Left ventricle myocardium inferior (tissue), 1 donor: Measurements from ENCODE around the gene RTN4R. TPM values are rescaled to one million over a fixed set of nuclear protein-coding genes. Genes with fewer than 3 reads are reported as not detected.
"Not testable (repeated sequence)": the region's sequence is repeated elsewhere in the genome, so short reads cannot be mapped to it uniquely, and the experiment has no call there.

Experiments
- DNase-seq: peaks from one replicate; pipeline ENCODE4 v3.0.0-alpha.2; 2020
- H3K27ac ChIP-seq: fragments of 200-600 bp; replicated peaks from 2 replicates; pipeline ENCODE4 v1.8.0; 2021
- H3K27me3 ChIP-seq: fragments of 200-600 bp; 2 replicates; pipeline ENCODE4 v1.8.0; 2021; ENCODE audit warnings: low read depth
- H3K36me3 ChIP-seq: fragments of 200-600 bp; 2 replicates; pipeline ENCODE4 v1.8.0; 2021
- H3K4me1 ChIP-seq: fragments of 200-600 bp; 2 replicates; pipeline ENCODE4 v1.8.0; 2021
- H3K4me3 ChIP-seq: fragments of 200-600 bp; 2 replicates; pipeline ENCODE4 v1.8.0; 2021; ENCODE audit warnings: mild to moderate bottlenecking, moderate library complexity
- H3K9me3 ChIP-seq: fragments of 200-600 bp; replicated peaks from 2 replicates; pipeline ENCODE4 v1.8.0; 2021
- CTCF ChIP-seq: fragments of 200-600 bp; IDR thresholded peaks from 2 replicates; pipeline ENCODE4 v1.8.0; 2021; ENCODE audit warnings: antibody characterized with exemption, mild to moderate bottlenecking, borderline replicate concordance
- intact Hi-C: fragments of 100-400 bp; cut with micrococcal nuclease; formaldehyde crosslinking; loops from one replicate; pipeline ENCODE4 v1.11.0; 2022
- total RNA-seq: library from RNA; stranded (reverse); fragmentation: NEBNext Ultra II Directional; extraction: Animal tissue kit (Norgen Biotek cat#: 25700); gene quantifications from one replicate; pipeline ENCODE4 v1.2.1, GENCODE V29; 2021
- donor health status: DM: no; HTN: yes; CAD: no; lungs with severe emphysema.

RTN4R gene
- total RNA-seq, 1 donor from 2014 or later, result 0.96 TPM

DNA sequence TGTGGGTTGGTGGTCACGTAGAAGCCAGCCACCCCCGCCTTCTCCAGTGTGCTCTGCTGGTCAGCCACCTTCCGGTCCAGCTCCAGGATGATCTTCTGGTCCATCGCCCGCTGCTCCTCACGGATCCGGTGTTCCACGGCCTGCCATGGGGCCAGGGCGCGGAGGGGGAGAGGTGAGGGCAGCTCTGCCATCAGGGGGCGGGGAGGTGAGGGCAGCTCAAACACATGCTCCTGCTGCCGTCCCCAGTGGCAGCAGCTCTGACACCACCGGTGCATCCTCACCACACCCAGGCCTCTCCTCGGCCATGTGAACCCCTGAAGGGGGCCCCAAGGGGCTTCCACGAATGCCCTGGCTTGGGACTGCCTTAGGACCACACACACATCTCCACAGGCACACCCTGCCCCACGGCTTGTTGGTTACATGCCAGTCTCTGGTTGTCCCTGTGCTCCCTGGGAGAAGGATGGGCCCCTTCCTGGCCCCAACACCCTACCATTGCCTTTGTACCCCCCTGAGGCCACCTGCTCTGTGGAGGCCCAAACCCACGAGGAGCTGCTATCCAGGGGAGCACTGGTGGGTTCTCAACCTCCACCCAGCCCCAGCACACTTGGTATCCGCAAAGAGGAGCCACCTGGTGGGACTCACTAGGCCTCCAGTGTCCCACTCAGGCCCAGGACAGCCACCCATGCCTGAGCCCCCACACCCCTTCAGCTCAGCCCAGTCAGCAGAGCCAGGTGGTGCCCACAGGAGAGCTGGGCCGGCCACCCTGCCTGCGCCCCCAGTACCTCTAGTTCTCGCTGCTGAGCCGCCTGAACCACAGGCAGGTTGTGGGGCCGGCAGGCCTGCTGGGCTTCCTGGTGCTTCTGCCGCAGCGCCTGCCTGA, 47.5 kb upstream of the RTN4R start:
- DNase-seq, result no peak
- Histone ChIP-seq H3K27ac (no peak overlapping the region), H3K27me3 (no peaks in the 10 kb centered on the region), H3K36me3 (no peaks in the 10 kb centered on the region), H3K9me3 (no peaks in the 10 kb centered on the region), H3K4me3 (no peak overlapping the region), H3K4me1 (peaks cover 42% of the 10 kb centered on the region)
- TF ChIP-seq CTCF, result no peak
- intact Hi-C loops, result no loop called here

DNA sequence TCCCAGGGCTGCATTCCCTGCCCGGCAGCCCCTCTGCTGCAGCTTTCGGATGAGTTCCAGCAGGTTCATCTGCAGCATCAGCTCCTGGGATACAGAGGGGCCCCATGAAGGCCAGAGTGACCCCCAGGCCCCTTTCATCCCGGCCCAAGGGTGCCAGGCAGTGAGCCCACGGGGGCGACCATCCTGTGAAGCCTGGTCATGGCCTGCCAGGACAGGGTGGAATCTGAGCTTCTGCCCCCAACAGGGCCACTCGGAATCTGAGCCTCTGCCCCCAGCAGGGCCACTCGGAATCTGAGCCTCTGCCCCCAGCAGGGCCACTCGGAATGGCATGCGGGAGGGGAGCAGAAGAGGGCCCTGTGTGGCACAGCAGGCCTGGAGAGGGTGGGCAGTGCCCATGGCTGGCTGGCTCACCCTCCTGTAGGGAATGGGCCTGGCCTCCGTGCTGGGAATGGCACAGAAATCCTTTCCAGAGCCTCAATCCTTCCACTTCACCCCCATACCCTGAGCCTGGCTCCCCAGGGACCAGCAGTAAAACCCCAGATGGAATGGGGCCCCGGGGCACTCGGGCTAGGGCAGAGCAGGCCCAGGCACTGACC, 46.7 kb upstream of the RTN4R start:
- DNase-seq, intact Hi-C loops, H3K36me3 ChIP-seq: not testable (repeated sequence)

DNA sequence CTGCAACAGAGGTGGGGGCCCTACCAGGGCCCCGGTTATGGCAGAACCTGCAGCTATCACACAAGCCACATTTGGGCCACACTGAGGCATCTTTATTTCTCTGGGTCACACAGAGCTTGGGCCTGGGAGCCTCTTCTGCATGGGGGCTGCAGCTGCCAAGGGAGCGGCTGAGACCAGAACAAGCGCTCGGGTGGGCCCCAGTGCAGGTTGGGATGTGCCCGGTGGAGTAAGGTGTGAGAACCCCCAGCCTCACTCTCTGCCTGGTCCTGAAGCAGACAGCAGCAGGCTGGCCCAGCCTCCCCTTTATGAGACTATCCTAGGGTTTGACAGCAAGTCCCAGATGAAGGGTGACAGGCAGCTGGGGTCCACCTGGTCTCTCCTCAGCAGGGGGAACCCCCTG, 46.1 kb upstream of the RTN4R start:
- H3K27ac ChIP-seq, H3K4me3 ChIP-seq, intact Hi-C loops, H3K9me3 ChIP-seq, H3K27me3 ChIP-seq, H3K36me3 ChIP-seq, DNase-seq: not testable (repeated sequence)
- peaks cover 30% of the 10 kb centered on the region for H3K4me1 ChIP-seq

More for the DNA sequence above, 46.7 kb upstream of the RTN4R start:
- H3K4me3 ChIP-seq, H3K27ac ChIP-seq, H3K27me3 ChIP-seq, H3K9me3 ChIP-seq: not testable (repeated sequence)
- peaks cover 36% of the 10 kb centered on the region for H3K4me1 ChIP-seq

DNA sequence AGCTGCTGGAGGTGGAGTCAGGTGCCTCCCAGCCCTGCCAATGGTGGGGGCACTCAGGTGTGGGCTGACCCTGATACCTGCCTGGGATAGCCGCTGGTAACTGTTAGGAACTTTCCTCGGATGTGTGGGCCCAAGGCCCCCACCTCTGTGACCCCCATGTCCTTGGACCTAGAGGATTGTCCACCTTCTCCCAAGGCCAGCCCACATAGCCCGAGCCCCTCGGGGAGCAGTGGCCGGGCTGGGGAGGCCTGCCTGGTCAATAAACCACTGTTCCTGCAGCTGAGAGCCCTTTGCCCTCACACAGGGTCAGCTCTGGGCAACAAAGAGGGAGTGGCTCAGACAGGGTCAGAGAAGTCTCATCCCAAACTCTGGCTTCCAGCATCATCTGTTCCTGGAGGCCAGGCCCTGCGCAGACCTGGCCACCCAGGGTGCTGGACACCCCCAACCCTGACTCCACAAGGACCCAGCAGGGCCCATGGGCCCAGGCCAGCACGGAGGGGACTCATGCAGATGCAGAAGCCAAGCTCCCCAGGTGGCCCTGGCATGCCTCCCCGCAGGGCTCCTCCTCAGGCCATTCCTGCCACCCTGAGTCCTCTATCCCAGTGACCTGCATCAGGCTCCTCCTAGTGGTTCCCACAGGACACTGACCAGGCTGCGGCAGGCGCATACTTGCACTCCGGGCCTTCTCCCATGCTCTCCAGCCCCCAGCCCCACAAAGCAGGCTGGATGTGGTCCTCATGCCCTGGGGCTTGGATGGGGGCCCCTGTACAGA, 45.4 kb upstream of the RTN4R start:
- H3K36me3 ChIP-seq, DNase-seq, H3K27me3 ChIP-seq, H3K9me3 ChIP-seq, intact Hi-C loops, H3K4me3 ChIP-seq, H3K27ac ChIP-seq: not testable (repeated sequence)
- peaks cover 23% of the 10 kb centered on the region for H3K4me1 ChIP-seq

GRCh38 chr22:20312396-20313191, 44.5 kb upstream of the RTN4R start:
- Histone ChIP-seq H3K27me3 (no peaks in the 10 kb centered on the region), H3K4me1 (peaks cover 14% of the 10 kb centered on the region), H3K9me3 (no peaks in the 10 kb centered on the region), H3K36me3 (no peaks in the 10 kb centered on the region), H3K4me3 (no peak overlapping the region), H3K27ac (no peak overlapping the region)
- TF ChIP-seq CTCF, result no peak
- DNase-seq, result no peak
- intact Hi-C loops, result no loop called here

DNA sequence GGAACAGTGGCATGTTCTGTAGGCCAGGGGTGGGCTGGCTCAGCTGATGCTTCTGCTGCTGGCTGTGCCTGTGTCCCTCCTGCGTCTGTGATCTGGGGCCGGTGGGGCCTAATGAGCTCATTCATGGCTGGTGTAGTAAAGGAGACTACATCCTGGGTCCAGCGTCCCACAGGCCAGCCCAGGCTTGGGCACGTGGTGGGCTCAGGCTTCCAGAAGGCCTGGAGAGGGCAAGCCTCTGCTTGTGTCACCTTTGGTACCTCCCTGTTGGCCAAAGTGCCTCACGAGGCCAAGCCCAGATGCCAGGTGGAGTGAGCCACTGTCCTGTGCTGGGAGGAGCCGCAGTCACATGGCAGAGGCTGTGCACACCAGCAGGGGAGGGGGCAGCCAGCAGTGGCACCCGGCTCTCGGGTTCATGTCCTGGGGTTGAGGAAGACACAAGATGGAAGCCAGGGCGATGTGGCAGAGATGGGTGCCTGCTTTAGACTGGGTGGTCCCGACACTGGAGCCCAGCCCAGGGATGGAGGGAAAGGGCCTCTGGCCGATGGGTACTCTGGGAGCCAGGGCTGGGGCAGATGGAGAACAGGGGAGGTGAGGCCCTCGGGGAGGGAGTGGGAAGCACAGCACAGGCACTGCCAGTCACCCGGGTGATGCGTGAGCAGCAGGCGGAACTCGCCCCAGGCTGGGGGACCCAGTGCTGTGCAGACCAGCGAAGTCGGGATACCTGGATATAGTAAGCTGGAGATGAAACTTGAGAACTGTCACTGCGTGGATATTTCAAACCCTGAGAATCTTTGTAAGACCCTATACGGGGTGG, 43.3 kb upstream of the RTN4R start:
- intact Hi-C loops, DNase-seq, H3K9me3 ChIP-seq, H3K4me1 ChIP-seq, H3K4me3 ChIP-seq, H3K36me3 ChIP-seq, H3K27me3 ChIP-seq, H3K27ac ChIP-seq: not testable (repeated sequence)

DNA sequence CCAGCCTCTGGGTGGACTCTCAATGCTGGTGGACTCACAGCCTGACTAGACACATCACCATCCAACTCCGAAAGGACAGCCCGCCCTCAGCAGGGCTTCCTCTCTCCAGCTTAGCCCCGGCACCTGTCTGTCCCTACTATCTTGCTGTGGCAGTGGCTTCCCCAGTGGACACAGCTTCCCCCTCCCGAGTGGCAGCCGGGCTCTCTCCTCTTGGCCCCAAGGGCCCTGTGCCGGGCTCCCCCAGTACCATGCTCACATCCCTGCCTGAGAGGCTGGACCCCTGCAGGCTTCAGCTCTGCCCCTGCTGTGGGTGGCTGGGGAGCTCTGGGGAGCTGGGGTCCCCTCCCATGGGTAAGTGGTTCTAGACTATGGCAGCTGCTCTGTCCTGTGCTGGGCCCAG, 42.7 kb upstream of the RTN4R start:
- intact Hi-C loops, H3K27ac ChIP-seq, H3K4me3 ChIP-seq, H3K9me3 ChIP-seq, DNase-seq, H3K4me1 ChIP-seq, H3K36me3 ChIP-seq, H3K27me3 ChIP-seq: not testable (repeated sequence)

DNA sequence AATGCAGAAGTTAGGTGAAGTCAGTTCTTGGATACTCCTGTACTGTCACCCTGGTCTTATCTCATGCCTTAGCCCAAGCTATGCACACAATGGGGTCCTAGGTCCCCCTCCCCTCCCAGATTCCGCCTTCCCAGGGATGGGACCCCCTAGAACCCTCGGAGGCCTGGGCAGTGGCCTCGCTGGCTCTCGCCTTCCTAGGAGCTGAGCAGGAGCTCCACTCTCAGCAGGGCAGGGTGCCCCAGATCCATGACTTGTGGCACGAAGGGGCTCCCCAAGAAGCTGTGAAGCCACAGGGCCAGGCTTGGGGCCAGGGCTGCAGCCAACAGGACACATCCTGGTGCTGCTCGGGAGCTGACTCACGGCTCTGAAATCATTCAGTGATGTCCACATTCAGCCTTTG, 42.1 kb upstream of the RTN4R start:
- DNase-seq, H3K36me3 ChIP-seq, H3K27ac ChIP-seq, H3K9me3 ChIP-seq, H3K4me3 ChIP-seq, H3K27me3 ChIP-seq, intact Hi-C loops, H3K4me1 ChIP-seq: not testable (repeated sequence)

GRCh38 chr22:20308806-20309650, 40.9 kb upstream of the RTN4R start:
- DNase-seq, H3K9me3 ChIP-seq, H3K4me1 ChIP-seq, H3K4me3 ChIP-seq, H3K36me3 ChIP-seq, H3K27ac ChIP-seq, intact Hi-C loops: not testable (repeated sequence)
- H3K27me3 ChIP-seq, result peaks cover 10% of the 10 kb centered on the region
